Loucy (cell line): ENCODE data around the gene PLD5.

Experiments used
- H2AFZ ChIP-seq: fragments of 200-600 bp; sonication (generic); 2 replicates; pipeline ENCODE4 v1.6.0; 2016; ENCODE audit warnings: antibody characterized with exemption, mild to moderate bottlenecking, low read length, moderate library complexity
- H3F3A ChIP-seq: fragments of 200-600 bp; 2 replicates; pipeline ENCODE4 v1.6.0; 2016; ENCODE audit warnings: antibody characterized with exemption, low read depth, mild to moderate bottlenecking
- H3K27me3 ChIP-seq: fragments of 200-600 bp; sonication (generic); 2 replicates; pipeline ENCODE4 v1.6.1; 2014; ENCODE audit warnings: low read length, mild to moderate bottlenecking; ENCODE audit not compliant: insufficient read depth, poor library complexity, severe bottlenecking
- H3K36me3 ChIP-seq: fragments of 200-600 bp; sonication (generic); 2 replicates; pipeline ENCODE4 v1.6.1; 2016; ENCODE audit warnings: low read length; ENCODE audit not compliant: insufficient read depth
- H3K4me1 ChIP-seq: fragments of 200-600 bp; sonication (generic); 2 replicates; pipeline ENCODE4 v1.5.1; 2014; ENCODE audit warnings: low read length, mild to moderate bottlenecking; ENCODE audit not compliant: insufficient read depth, poor library complexity, severe bottlenecking
- H3K4me2 ChIP-seq: fragments of 200-600 bp; sonication (generic); 2 replicates; pipeline ENCODE4 v1.6.0; 2014; ENCODE audit warnings: antibody characterized with exemption, low read length, low read depth, mild to moderate bottlenecking; ENCODE audit not compliant: poor library complexity, severe bottlenecking
- H3K4me3 ChIP-seq: fragments of 200-600 bp; sonication (generic); 2 replicates; pipeline ENCODE4 v1.5.1; 2014; ENCODE audit warnings: low read length, mild to moderate bottlenecking, mixed read lengths; ENCODE audit not compliant: poor library complexity, severe bottlenecking
- H3K79me2 ChIP-seq: fragments of 200-600 bp; sonication (generic); 2 replicates; pipeline ENCODE4 v1.6.1; 2014; ENCODE audit warnings: low read length; ENCODE audit not compliant: insufficient read depth
- H3K9ac ChIP-seq: fragments of 200-600 bp; sonication (generic); 2 replicates; pipeline ENCODE4 v1.6.0; 2014; ENCODE audit warnings: mild to moderate bottlenecking, low read depth, low read length, moderate library complexity; ENCODE audit not compliant: poor library complexity, severe bottlenecking
- H3K9me2 ChIP-seq: fragments of 200-600 bp; sonication (generic); replicated peaks from 2 replicates; pipeline ENCODE4 v1.6.1; 2016; ENCODE audit warnings: low read depth, low read length, mixed read lengths
- H3K9me3 ChIP-seq: fragments of 200-600 bp; sonication (generic); 2 replicates; pipeline ENCODE4 v1.6.1; 2014; ENCODE audit warnings: mild to moderate bottlenecking, antibody characterized with exemption, low read length, low read depth; ENCODE audit not compliant: insufficient read depth
- H4K20me1 ChIP-seq: fragments of 200-600 bp; sonication (generic); 2 replicates; pipeline ENCODE4 v1.6.0; 2014; ENCODE audit warnings: antibody characterized with exemption, low read length, mild to moderate bottlenecking; ENCODE audit not compliant: insufficient read depth, poor library complexity, severe bottlenecking
- CTCF ChIP-seq: fragments of 200-600 bp; sonication (generic); conservative IDR thresholded peaks from 2 replicates; pipeline ENCODE4 v1.5.1; 2014; ENCODE audit warnings: mild to moderate bottlenecking, antibody characterized with exemption, low read length
- EZH2phosphoT487 ChIP-seq: fragments of 200-600 bp; IDR thresholded peaks from 2 replicates; pipeline ENCODE4 v1.6.1; 2018; ENCODE audit warnings: antibody characterized with exemption, mild to moderate bottlenecking, moderate library complexity, borderline replicate concordance

The PLD5 gene

GRCh38 chr1:242146652-242147051 lies 377.8 kb downstream of the PLD5 start:
- H3F3A ChIP-seq: no peaks in the 10 kb centered on the region
- no peak overlapping the region for H3K9ac ChIP-seq
- H3K36me3 ChIP-seq: no peaks in the 10 kb centered on the region
- no peaks in the 10 kb centered on the region for H3K27me3 ChIP-seq
- no peaks in the 10 kb centered on the region for H3K4me1 ChIP-seq
- H3K4me2 ChIP-seq: no peak overlapping the region
- no peaks in the 10 kb centered on the region; the same call in 1 of the 2 replicates for H3K9me3 ChIP-seq
- H3K79me2 ChIP-seq: no peaks in the 10 kb centered on the region
- no peak overlapping the region for H3K4me3 ChIP-seq
- H3K9me2 ChIP-seq: no peaks in the 10 kb centered on the region
- H4K20me1 ChIP-seq: no peaks in the 10 kb centered on the region
- TF ChIP-seq EZH2phosphoT487 (no peak), CTCF (no peak)
- no peak overlapping the region for H2AFZ ChIP-seq

- H3F3A ChIP-seq: no peaks in the 10 kb centered on the region
- H3K9me2 ChIP-seq: no peaks in the 10 kb centered on the region
- no peaks in the 10 kb centered on the region for H3K36me3 ChIP-seq
- H3K27me3 ChIP-seq: no peaks in the 10 kb centered on the region
- H2AFZ ChIP-seq: no peak overlapping the region
- H3K4me2 ChIP-seq: no peak overlapping the region
- no peaks in the 10 kb centered on the region; the same call in 1 of the 2 replicates for H3K9me3 ChIP-seq
- H3K79me2 ChIP-seq: no peaks in the 10 kb centered on the region
- TF ChIP-seq CTCF: no peak
- no peak for TF ChIP-seq EZH2phosphoT487
- no peaks in the 10 kb centered on the region for H4K20me1 ChIP-seq
- no peak overlapping the region for H3K4me3 ChIP-seq
- no peak overlapping the region for H3K9ac ChIP-seq
- H3K4me1 ChIP-seq: no peaks in the 10 kb centered on the region
Observed at GRCh38 chr1:242140836-242141235, 383.7 kb downstream of the PLD5 start.

GRCh38 chr1:242139986-242140385 lies 384.5 kb downstream of the PLD5 start:
- Histone ChIP-seq H4K20me1 (no peaks in the 10 kb centered on the region), H3K9ac (no peak overlapping the region), H3K9me2 (no peaks in the 10 kb centered on the region), H3K4me1 (no peaks in the 10 kb centered on the region), H3K79me2 (no peaks in the 10 kb centered on the region), H3K27me3 (no peaks in the 10 kb centered on the region), H3K4me3 (no peak overlapping the region), H3K9me3 (no peaks in the 10 kb centered on the region; the same call in 1 of the 2 replicates), H3F3A (no peaks in the 10 kb centered on the region), H2AFZ (no peak overlapping the region), H3K36me3 (no peaks in the 10 kb centered on the region), H3K4me2 (no peak overlapping the region)
- no peak for TF ChIP-seq EZH2phosphoT487
- no peak for TF ChIP-seq CTCF
